ENCODE data around the gene TRAT1.

The TRAT1 gene

GRCh38 chr3:108861401-108861800 lies 38.8 kb downstream of the TRAT1 start:
- peak; percentile 3 for DNase-seq (ENCODE audit: low read depth, low spot score)

GRCh38 chr3:108862865-108863798 lies 40.5 kb downstream of the TRAT1 start:
- DNase-seq (ENCODE audit: low read depth, low spot score) = no peak

GRCh38 chr3:108863799-108864135 lies 41.2 kb downstream of the TRAT1 start:
- DNase-seq (ENCODE audit: low read depth, low spot score) = no peak

- no peak for DNase-seq (ENCODE audit: low read depth, low spot score)
Observed at GRCh38 chr3:108877901-108878300, 55.3 kb downstream of the TRAT1 start.

- no peak for DNase-seq (ENCODE audit: low read depth, low spot score)
Observed at GRCh38 chr3:108879915-108880314, 57.3 kb downstream of the TRAT1 start.

GRCh38 chr3:108882762-108883161 lies 60.2 kb downstream of the TRAT1 start:
- no peak for DNase-seq (ENCODE audit: low read depth, low spot score)

- DNase-seq (ENCODE audit: low read depth, low spot score) = no peak
Observed at GRCh38 chr3:108883373-108883772, 60.8 kb downstream of the TRAT1 start.

GRCh38 chr3:108887121-108887520 lies 64.5 kb downstream of the TRAT1 start:
- DNase-seq (ENCODE audit: low read depth, low spot score) = no peak

GRCh38 chr3:108887777-108888176 lies 65.2 kb downstream of the TRAT1 start:
- peak; percentile 1 for DNase-seq (ENCODE audit: low read depth, low spot score)

- no peak for DNase-seq (ENCODE audit: low read depth, low spot score)
Observed at GRCh38 chr3:108891833-108892232, 69.2 kb downstream of the TRAT1 start.

- DNase-seq (ENCODE audit: low read depth, low spot score) = no peak
Observed at GRCh38 chr3:108894981-108895380, 72.4 kb downstream of the TRAT1 start.

GRCh38 chr3:108897883-108898282 lies 75.3 kb downstream of the TRAT1 start:
- DNase-seq (ENCODE audit: low read depth, low spot score) = no peak

GRCh38 chr3:108899530-108899929 lies 76.9 kb downstream of the TRAT1 start:
- no peak for DNase-seq (ENCODE audit: low read depth, low spot score)
